HG03571 (cell line): ENCODE results near the gene ZSWIM6.

Source experiments
- ATAC-seq: cut with Tn5 transposase; IDR thresholded peaks from one replicate; pipeline ENCODE4 v1.9.1; 2021; ENCODE audit not compliant: unreplicated experiment

The ZSWIM6 gene

DNA sequence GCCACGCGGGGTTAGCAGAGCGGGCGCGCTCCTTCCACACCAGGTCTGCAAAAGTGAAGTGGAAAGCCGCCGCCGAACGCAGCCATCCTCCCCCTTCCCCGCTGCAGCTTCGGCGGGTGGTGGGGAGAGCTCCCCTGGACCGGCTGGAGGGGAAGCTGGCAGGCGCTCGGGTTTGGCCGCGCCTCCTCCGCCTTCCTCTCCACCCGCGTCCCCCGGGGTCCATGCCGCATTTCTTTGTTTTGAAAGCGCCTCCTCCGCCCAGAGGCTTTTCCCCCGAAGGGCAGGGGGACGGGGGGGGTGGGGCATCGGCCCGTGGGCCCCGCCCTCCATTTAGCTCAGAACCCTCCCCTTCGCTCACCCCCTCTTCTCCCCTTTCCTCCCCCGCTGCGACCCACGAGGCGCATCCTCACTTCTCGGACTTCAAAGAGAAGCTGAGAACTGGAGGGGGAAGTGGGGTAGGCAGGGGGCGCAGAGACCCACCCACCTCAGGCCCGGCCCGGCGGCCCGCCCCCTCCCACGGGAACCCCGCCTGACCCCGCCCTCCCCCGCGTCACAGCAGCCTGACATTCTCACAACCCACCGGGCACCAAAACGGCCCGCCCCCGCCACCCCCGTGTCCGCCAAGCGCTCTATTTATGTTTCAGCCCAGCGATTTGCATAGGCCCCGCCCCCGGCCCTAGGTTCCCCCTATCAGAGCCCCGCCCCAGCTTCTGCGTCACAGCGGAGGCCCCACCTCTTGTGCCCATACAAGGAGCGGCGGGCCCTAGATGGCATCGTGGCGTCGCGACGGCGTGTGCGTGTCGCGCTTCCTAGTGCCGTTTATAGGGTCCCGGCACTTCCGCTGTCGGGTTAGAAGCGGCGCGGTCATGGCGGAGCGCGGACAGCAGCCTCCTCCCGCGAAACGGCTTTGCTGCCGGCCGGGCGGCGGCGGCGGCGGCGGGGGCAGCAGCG, at the start of gene ZSWIM6:
Gene ZSWIM6, plus strand, starts transcription at position 852 of the 951 bp plus-strand sequence. Its CDS starts 15 bp downstream, at position 867.
- peak; percentile 69 for ATAC-seq

DNA sequence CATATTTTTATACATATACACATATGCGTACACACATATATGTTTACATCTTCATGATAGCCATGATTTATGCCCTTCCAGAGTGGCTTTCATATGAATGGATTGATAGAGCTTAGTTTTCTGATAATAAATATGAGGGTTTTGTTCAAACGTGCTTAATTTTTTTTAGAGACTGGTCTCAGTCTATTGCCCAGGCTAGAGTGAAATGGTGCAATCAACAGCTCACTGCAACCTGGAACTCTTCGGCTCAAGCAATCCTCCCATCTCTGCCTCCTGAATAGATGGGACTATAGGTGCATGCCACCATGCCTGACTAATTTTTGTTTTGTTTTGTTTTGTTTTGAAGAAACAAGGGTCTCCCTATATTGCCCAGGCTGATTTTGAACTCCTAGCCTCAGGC, 48.6 kb upstream of the ZSWIM6 start:
- no peak for ATAC-seq

DNA sequence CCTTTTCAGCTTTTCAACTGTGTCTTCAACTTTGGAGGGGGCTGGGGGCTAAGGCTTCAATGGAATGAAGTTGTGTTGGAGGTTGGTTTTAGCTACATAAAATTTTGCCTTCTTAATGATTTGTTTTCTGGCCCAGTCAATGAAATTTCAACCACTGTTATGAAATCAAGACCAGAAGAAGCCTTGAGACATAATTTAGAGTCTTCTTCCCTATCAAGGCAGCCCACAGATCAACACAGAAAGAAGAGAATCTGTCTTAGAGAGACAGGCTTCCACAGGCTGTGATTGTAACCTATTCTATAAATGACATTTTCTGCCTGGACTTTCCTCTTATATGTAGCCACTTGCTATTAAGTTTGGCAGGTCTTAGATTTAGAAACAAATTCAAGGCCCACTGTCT, 46.5 kb upstream of the ZSWIM6 start:
- no peak for ATAC-seq

DNA sequence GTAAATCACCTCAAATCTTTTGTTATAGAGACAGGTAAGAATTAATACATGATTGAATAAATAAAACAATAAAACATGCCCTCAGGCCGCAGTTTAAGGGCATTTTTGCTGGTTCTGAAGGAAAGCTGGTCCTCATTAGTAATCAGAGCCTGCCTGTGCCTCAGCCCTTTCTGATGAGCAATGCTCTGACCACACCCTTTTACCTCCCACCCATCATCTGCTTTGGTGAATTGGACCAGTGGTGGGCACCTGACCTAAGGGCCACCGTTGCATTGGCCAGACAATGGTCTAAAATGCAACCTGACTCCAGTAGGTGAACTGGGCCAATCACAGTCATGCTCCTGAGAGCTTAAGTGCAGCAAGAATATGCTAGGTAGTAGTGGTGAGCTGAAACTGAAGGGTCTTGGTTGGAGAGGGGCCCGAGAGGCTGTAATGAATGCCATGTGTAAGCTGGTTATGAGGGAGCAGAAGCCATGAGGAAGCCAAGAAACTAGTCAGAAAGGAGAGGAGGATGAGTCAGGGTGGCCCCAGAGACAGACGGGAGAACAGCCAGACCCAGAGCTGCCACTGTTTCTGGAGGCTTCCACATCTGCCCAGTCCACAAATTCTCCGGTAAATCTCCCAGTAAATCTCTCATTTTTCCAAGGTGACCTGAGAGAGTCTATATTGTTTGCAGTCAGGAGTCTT, 45.5 kb upstream of the ZSWIM6 start:
- no peak for ATAC-seq

DNA sequence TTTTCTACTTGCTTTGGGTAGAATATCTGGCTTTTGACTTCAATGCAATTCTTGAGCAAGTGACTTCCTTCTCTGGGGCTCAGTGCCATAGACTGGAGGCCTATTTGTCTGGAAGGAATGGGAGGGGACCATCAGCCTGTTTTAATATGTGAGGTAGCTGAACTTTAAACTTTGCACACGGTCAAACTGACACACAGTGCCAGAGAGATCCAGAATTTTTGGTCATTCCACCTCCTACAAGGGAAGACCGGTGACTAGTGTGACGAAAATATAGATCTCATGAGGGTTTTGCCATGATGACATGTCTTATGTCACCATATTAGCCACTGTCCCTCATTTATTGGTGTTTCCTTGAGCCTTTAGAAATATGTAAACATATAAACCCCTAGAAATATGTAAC, 44.6 kb upstream of the ZSWIM6 start:
- ATAC-seq, result no peak

DNA sequence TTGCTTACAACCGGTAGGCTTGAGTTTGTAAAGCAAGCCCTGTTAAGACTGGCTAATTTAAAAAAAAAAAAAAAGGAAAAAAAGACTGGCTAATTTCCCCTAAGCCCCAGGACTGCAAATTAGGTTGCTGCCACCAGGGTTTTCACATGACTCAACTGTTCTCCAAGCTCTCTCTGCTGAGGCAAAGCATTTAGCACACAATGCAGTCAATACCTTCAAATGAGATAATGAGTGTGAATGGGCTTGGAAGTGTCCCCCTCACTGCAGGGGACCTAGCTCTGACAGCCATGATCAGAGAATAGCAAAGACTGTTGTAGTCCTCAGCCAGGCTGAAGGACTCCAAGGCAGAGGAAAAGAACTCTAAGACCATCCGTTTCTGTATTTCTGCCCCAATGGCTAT, 42.8 kb upstream of the ZSWIM6 start:
- no peak for ATAC-seq

DNA sequence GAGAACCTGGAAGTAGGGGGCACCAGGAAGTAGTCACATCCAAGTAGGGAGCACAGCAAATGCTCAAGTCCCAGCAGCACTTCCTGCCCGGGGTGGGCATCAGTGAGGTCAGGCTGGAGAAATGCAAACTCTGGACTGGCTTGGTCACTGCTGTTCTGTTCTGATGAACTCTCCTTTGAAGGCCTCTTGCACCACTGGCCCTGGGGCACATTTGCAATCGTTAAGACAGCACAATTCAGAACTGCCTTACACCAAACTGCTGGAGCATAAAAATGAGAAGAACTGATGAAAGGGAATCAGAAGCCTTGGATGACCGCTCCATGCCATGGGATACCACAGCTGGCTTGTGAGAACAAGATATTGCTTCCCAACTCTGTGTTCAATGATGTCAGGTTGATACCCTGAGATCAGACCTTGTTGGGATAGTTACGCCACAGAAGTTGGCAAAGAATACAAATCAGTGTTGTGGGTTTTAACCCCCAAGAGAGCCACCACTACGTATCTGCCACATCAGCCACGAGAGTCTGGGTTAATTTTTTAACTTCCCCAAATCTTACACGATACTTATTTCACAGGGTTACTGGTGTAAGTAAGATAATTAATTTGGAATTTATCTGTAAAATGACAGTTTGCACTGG, 42.3 kb upstream of the ZSWIM6 start:
- ATAC-seq, result no peak

DNA sequence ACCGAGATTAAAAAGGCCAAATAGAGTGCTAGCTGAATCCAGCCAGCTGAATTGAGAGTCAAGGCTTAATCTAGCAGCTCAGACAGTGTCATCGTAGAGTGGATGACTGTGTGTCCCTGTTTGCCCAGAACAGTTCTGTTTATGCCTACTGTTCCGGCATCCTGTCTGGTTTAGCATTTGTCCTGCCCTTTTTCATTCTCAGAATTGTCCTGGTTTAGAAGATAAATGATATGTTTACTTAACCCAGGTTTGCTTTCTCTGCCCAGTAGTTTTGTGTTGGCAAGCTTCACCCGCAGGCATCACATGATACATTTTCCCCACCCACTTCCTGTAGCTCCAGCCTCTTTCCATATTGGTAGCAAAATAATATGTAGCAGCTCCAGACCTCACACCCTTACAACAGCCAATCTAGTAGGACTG, 41.3 kb upstream of the ZSWIM6 start:
- ATAC-seq, result no peak

DNA sequence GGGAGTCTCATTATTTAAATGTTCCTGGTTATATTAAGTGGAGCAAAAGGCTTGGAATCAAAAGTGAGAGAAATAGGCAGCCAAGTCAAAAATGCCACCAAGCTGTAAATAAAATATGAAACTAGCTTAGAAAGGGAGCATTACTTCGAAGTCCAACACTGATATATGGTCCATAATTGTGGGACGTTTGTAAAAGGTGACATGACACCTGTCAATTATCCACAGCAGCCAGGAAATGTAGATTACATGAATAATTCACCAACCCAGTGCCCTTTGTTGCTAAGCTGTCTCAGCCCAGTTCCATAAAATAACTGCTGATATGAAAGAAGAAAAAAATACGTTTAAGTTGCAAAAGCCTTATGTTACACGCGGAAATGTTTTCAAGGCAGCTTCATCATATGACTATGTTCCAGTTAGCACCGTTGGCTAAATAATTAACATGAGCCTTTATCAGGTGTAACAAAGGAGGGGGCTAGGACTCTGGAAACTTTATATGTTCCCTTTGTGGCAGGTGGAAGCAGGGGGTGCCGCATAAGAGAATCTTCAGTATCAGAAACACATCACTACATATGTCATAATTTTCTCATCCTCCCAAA, 39.9 kb upstream of the ZSWIM6 start:
- no peak for ATAC-seq

DNA sequence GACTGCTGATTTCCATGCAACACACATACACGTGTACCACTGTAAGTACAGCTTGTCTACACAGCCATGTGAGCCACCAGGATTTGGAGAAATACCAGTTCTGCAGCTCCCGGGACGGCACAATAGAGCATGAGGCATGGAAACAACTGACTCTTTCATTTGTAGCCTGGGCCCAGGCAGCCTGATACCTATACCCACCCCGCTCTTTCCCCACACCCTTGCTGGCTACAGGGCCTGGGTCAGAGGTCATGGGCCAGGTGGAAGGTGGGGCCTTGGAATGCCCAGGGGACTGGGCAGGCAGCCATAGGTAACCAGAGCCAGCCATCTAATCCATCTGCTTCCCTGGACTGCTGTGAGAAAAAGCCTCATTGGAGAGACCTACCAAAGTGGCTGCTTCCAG, 39.0 kb upstream of the ZSWIM6 start:
- ATAC-seq, result no peak

DNA sequence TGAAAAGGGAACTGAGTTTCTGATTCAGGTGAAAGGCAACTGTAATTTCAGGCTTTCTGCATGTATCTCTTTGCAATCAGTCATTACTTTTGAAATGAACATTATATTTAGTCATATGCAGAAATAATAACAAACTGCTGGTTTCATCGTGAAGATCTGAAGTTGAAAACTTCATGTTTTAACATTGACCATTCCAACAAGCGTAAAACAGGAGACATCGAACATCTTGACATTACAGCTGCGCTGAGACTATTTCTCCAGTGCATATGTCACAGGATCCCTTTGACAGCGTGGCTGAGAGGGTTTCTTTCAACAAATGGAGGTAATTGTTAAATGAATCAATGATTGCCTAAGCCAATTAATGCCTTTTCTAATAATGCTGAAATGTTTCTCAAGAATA, 38.2 kb upstream of the ZSWIM6 start:
- ATAC-seq, result no peak

DNA sequence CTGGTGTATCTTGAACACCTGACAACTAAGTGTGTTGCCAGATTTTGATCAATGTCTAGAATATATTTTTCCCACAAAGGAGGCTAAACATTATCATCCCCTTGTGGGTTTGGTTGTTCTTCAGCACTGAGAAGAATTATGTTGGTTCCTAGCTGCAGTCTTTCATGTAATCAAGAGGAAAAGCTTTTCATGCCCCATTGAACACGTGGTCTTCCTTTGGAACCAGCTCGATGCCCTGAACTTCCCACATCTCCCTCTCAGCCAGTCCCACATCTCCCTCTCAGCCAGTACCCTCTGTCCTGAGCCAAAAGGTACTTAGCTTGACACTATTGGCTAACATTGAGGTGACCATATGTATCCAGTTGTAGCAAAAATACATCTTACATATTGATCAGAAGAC, 36.7 kb upstream of the ZSWIM6 start:
- ATAC-seq, result no peak

DNA sequence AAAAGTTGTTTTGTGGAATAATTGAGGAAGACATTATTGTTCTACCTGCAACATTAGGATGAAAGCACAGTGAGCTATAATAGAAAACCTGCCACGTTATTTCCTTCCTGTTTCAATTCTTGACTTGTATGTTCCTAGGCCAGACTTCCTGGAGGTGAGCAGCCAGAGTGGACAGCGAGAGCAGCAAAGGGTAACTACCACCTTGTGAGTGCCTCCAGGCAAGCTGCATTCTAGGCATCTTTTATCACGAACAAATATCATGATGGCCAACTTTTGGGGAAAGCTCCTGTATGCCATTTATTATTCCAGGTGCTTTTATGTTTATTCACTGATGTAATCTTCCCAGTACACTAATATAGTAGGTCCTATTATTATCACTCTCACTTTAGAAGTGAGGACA, 34.0 kb upstream of the ZSWIM6 start:
- ATAC-seq, result no peak

DNA sequence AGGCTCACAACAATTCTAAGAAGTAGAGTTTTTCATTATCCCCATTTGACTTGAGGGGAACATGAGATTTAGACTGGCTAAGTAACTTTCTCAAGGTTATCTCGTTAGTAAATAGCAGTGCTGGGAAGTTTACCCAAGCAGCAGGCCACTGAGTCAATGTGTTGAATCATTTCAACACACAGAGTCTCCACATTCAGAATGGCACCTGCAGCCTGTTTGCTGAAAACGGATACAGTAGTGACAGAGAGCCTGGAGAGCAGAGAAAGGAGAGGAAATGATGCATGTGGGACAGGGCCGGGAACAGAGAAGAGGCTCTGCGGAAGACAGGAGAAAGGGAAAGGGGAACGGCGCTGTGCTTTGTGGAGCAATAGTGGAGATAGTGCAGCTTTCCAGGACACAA, 33.5 kb upstream of the ZSWIM6 start:
- ATAC-seq, result no peak

DNA sequence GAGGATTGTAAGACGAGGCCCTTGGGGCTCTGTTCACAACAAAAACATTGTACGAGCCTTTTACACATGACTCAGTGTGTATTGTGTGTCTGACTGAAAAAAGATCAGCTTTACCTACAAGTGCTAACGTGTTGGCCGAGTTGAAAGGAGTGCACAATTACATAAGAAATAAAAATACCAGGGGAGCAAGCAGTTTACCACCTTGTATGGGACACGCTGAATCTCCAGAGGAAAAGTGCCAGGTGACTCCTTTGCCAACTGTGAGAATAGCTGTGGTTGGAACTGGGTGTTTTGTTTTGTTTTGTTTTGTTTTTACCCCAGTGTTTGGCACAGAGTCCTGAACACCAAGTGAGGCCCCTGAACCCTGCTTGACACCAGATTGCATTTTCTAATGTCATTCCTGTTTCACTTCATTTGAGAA, 32.8 kb upstream of the ZSWIM6 start:
- no peak for ATAC-seq

DNA sequence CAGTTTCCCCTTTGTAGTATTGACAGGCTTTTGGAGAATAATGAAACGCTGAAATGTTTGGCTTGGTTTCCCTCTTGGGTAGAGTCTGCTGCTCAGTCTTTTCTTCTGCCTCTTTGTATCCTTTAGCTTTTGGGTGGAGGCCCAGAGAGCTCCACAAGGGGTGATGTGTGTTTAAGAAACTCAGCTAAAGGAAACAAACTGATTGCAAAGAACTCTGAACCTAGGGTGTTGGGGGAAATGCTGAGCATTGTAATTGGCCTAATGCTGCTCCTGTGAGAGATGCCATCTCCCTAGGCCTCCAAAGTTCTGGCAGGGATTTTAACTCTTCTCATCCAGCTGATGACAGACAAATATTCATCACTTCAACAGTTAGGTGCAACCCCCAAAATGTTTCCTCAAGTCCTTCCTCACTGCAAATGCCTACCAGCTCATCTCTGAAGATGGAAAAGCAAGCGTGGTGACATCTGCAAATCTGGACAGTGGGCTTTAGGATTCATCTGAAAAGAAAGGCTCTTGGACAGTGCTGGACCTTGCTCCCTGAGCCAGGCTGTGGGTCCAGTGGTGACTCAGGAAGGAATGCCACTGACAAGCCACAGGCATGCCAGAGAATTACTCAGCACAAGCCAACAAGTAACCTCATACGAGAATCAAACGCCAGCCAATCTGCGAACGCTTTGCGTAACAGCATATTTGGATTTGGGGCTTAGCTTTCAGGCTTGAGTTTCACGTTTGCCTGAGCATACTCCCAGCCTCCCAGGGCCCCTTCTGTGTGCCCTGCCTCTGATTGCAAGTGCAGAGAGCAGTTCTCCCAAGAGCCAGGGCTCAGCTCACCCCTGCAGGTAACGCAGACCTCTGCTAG, 30.5 kb upstream of the ZSWIM6 start:
- no peak for ATAC-seq

DNA sequence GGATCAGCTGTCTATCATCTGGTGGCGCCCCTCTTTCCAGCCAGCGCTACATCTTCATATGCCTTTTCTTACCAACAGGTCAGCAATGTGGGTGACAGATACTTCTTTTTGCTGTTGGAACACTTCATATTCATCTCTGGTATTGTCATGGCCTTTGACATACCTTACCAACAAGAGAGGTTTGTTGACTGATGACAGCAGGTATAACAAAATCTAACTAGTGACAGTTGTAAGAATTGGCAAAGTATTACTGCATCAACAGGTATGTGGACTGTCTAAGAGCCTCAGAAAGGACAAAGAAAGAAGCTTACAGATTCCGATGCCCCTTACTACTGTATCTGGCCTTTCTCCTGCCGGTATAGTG, 29.9 kb upstream of the ZSWIM6 start:
- ATAC-seq, result no peak

DNA sequence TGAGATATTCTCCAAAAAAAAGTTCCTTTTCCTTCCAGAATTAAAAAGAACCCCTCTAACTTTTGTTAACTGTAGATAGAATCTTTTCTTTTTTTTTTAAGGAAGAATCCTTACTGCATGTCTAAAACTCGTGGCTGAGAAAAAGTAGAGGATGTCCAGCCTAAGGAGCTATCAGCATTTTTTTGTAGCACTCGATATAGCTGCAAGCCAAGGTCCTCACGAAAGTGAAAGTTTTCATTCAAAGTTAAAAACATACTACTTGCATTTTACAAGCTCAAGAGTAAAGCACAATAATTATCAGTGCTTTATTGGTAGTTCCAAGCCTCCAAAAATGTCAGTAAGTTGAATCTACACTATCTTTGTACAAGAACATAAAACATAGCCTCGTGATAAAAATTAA, 28.7 kb upstream of the ZSWIM6 start:
- no peak for ATAC-seq

DNA sequence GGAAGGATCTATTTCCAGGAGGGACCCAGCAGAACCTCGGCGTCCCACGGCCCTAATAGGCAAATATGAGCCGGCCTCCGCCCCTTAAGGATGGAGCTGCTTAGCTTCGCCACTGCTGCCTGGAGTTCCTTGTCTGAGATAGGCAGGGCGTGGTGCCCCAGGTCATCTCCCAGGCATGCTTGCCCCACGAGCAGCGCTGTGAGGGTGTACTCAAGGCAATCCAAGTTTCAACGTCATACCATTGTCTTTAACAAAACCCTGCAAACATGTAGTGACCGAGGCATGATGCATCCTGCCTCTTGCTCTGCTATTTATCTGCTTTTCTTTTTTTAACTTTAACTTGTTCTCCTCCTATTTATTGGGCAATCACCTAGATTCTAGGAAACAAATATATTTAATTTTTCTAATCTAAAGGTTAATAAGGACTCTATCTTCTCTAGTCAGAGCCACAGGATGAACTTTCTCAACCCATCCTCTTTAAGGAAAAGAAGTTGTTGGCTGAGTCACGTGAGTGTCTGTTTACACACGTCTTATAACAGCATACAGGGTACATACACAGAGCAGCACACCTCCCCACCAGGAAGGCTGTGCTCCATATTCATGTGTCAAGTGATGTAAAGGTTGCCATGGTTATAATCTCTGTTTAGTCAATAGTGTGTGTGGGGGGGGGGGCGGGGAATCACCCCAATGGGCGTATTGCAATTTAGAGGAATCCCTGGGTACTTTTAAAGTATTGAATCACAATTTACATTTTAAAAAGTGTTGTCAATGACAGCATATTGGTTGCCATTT, 27.3 kb upstream of the ZSWIM6 start:
- no peak for ATAC-seq
